Suppressor macrophage (primary cell): Measurements from ENCODE around the gene SNN.

Source experiments
- DNase-seq, 4 experiments: peaks; one replicate each; pipeline ENCODE4 v3.0.0-alpha.2; 2020 to 2022

The SNN gene

GRCh38 chr16:11700264-11701029 is 32.2 kb downstream of the SNN start:
- peak; percentile 24 to 45 (median 40) for DNase-seq

GRCh38 chr16:11705311-11706025 is 37.2 kb downstream of the SNN start:
- no peak for DNase-seq

- no peak for DNase-seq
These were observed 38.0 kb downstream of the SNN start for GRCh38 chr16:11706180-11706742.

- DNase-seq, result no peak
These were observed 39.5 kb downstream of the SNN start for GRCh38 chr16:11707679-11708197.

GRCh38 chr16:11708421-11708820 is 40.2 kb downstream of the SNN start:
- no peak for DNase-seq

- no peak for DNase-seq
These were observed 43.4 kb downstream of the SNN start for GRCh38 chr16:11711662-11712061.

- DNase-seq, result no peak
These were observed 43.9 kb downstream of the SNN start for GRCh38 chr16:11712122-11712521.

GRCh38 chr16:11715246-11715947 is 47.1 kb downstream of the SNN start:
- DNase-seq, result no peak

GRCh38 chr16:11716336-11716735 is 48.1 kb downstream of the SNN start:
- no peak for DNase-seq

- DNase-seq, result no peak
These were observed 49.6 kb downstream of the SNN start for GRCh38 chr16:11717811-11718210.

GRCh38 chr16:11719171-11719570 is 50.9 kb downstream of the SNN start:
- DNase-seq, result no peak

GRCh38 chr16:11719762-11720161 is 51.5 kb downstream of the SNN start:
- DNase-seq, result no peak

GRCh38 chr16:11721781-11722467 is 53.7 kb downstream of the SNN start:
- no peak for DNase-seq

GRCh38 chr16:11722468-11722808 is 54.2 kb downstream of the SNN start:
- DNase-seq, result no peak

- no peak for DNase-seq
These were observed 57.2 kb downstream of the SNN start for GRCh38 chr16:11725457-11725856.

GRCh38 chr16:11726008-11726407 is 57.8 kb downstream of the SNN start:
- no peak for DNase-seq

GRCh38 chr16:11727796-11728543 is 59.7 kb downstream of the SNN start:
- peak; percentile 50 to 82 (median 63) for DNase-seq
